Suppressor macrophage treated with lipopolysaccharide for 1 hour (primary cell): ENCODE results near the gene CTNND2.

Experiments
- DNase-seq, 3 donors: peaks; one replicate each; pipeline ENCODE4 v3.0.0-alpha.2; 2020 to 2022

Gene CTNND2

GRCh38 chr5:10958728-10959127 lies 945.5 kb downstream of the CTNND2 start:
- no peak for DNase-seq

GRCh38 chr5:10949856-10950630 lies 954.2 kb downstream of the CTNND2 start:
- no peak for DNase-seq

GRCh38 chr5:10946050-10946449 lies 958.2 kb downstream of the CTNND2 start:
- no peak for DNase-seq

- DNase-seq = no peak
Observed at GRCh38 chr5:10941900-10942299, 962.3 kb downstream of the CTNND2 start.

- DNase-seq = no peak
Observed at GRCh38 chr5:10936081-10936855, 968.0 kb downstream of the CTNND2 start.

GRCh38 chr5:10935536-10935935 lies 968.7 kb downstream of the CTNND2 start:
- no peak for DNase-seq

- DNase-seq = no peak
Observed at GRCh38 chr5:10934783-10935355, 969.4 kb downstream of the CTNND2 start.

GRCh38 chr5:10933121-10933520 lies 971.1 kb downstream of the CTNND2 start:
- DNase-seq = peak in 2 of 3 donors; percentile 6 to 12

GRCh38 chr5:10932426-10932825 lies 971.8 kb downstream of the CTNND2 start:
- no peak for DNase-seq

- DNase-seq = no peak
Observed at GRCh38 chr5:10927608-10928007, 976.6 kb downstream of the CTNND2 start.

GRCh38 chr5:10923310-10923709 lies 980.9 kb downstream of the CTNND2 start:
- DNase-seq = no peak
